ENCODE measurements around the gene RANBP3. TPM values are rescaled to one million over a fixed set of nuclear protein-coding genes. Genes with fewer than 3 reads are reported as not detected.

The RANBP3 gene
- total RNA-seq, 1 experiment from 2014 or later: 62.4 TPM

GRCh38 chr19:5961969-5962945 lies 15.7 kb downstream of the RANBP3 start:
- RAD21 ChIA-PET (ENCODE audit: low non-redundant PET in 1 of 2, low total read pairs in 2 of 2, uncharacterized antibody in 2 of 2, unreplicated experiment in 2 of 2): no interaction called here
- CTCF ChIA-PET: no interaction called here

More at GRCh38 chr19:5961969-5962945, 15.7 kb downstream of the RANBP3 start:
- Histone ChIP-seq H4K20me1 (ENCODE audit: insufficient read depth) (peaks cover 6% of the 10 kb centered on the region; the same call in 1 of the 2 replicates), H3K9ac (ENCODE audit: low read length) (no peak overlapping the region), H3K4me2 (ENCODE audit: low read length) (no peak overlapping the region), H3K36me3 (ENCODE audit: control insufficient read depth in 1 of 2, insufficient read depth in 2 of 2, low read length in 2 of 2) (peaks cover 3% of the 10 kb centered on the region in 2 experiments; a peak in 2 of 4 replicates), H3K27ac (ENCODE audit: low read depth, low read length) (no peak overlapping the region), H3K4me1 (ENCODE audit: control insufficient read depth in 1 of 2, insufficient read depth in 2 of 2, low read length in 2 of 2) (no peaks in the 10 kb centered on the region; a peak in 1 of 4 replicates), H3K79me2 (ENCODE audit: insufficient read depth, low read length) (peaks cover 95% of the 10 kb centered on the region), H3K9me3 (ENCODE audit: control insufficient read depth in 1 of 2, insufficient read depth in 1 of 2, low read depth in 1 of 2, low read length in 2 of 2) (no peaks in the 10 kb centered on the region), H3K4me3 (replicated peaks in 1 of 2; ENCODE audit: low read depth in 1 of 2, low read length in 2 of 2) (no peak overlapping the region), H3K27me3 (ENCODE audit: insufficient read depth, low read length) (no peaks in the 10 kb centered on the region), H2AFZ (ENCODE audit: low read depth, low read length, poor library complexity, severe bottlenecking) (no peak overlapping the region), H3K9me2 (ENCODE audit: insufficient read depth) (no peaks in the 10 kb centered on the region)
- POLR2A ChIA-PET: no interaction called here
- ATAC-seq (no peak), DNase-seq (ENCODE audit: low read depth, low spot score) (no peak)
- BruUV-seq (replicated peaks): no TSS peak
- no peak for TF ChIP-seq TCF7L2 (IDR thresholded peaks at IDR 0.05; ENCODE audit: borderline replicate concordance, extremely low read depth, insufficient read depth, insufficient read length)
- TF ChIP-seq, protein P1, sequence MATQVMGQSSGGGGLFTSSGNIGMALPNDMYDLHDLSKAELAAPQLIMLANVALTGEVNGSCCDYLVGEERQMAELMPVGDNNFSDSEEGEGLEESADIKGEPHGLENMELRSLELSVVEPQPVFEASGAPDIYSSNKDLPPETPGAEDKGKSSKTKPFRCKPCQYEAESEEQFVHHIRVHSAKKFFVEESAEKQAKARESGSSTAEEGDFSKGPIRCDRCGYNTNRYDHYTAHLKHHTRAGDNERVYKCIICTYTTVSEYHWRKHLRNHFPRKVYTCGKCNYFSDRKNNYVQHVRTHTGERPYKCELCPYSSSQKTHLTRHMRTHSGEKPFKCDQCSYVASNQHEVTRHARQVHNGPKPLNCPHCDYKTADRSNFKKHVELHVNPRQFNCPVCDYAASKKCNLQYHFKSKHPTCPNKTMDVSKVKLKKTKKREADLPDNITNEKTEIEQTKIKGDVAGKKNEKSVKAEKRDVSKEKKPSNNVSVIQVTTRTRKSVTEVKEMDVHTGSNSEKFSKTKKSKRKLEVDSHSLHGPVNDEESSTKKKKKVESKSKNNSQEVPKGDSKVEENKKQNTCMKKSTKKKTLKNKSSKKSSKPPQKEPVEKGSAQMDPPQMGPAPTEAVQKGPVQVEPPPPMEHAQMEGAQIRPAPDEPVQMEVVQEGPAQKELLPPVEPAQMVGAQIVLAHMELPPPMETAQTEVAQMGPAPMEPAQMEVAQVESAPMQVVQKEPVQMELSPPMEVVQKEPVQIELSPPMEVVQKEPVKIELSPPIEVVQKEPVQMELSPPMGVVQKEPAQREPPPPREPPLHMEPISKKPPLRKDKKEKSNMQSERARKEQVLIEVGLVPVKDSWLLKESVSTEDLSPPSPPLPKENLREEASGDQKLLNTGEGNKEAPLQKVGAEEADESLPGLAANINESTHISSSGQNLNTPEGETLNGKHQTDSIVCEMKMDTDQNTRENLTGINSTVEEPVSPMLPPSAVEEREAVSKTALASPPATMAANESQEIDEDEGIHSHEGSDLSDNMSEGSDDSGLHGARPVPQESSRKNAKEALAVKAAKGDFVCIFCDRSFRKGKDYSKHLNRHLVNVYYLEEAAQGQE (IDR thresholded peaks at IDR 0.05; ENCODE audit: low read depth): no peak
- no peak for TF ChIP-seq ZBTB33 (IDR thresholded peaks at IDR 0.05; ENCODE audit: extremely low read depth, insufficient replicate concordance, low read length)
- TF ChIP-seq, protein P2, sequence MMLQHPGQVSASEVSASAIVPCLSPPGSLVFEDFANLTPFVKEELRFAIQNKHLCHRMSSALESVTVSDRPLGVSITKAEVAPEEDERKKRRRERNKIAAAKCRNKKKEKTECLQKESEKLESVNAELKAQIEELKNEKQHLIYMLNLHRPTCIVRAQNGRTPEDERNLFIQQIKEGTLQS (IDR thresholded peaks at IDR 0.05): no peak
- TF ChIP-seq ZNF274 (IDR thresholded peaks at IDR 0.05; ENCODE audit: low read depth, low read length): no peak
- no peak for TF ChIP-seq POLR2A (IDR thresholded peaks at IDR 0.05; ENCODE audit: borderline replicate concordance, extremely low read depth, insufficient read depth, insufficient read length)
- no peak for TF ChIP-seq SRF (IDR thresholded peaks at IDR 0.05; ENCODE audit: low read depth)
- TF ChIP-seq ELF1 (IDR thresholded peaks at IDR 0.05; ENCODE audit: borderline replicate concordance, low read depth): no peak
- TF ChIP-seq, protein P3, sequence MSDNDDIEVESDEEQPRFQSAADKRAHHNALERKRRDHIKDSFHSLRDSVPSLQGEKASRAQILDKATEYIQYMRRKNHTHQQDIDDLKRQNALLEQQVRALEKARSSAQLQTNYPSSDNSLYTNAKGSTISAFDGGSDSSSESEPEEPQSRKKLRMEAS (IDR thresholded peaks at IDR 0.05): no peak
- TF ChIP-seq CTCF (IDR thresholded peaks at IDR 0.05 in 2 of 3, conservative IDR thresholded peaks at IDR 0.05 in 1 of 3; ENCODE audit: borderline replicate concordance in 1 of 3, insufficient read depth in 1 of 3, low read depth in 2 of 3, low read length in 2 of 3): no peak
- no peak for TF ChIP-seq SP1 (IDR thresholded peaks at IDR 0.05; ENCODE audit: low read depth)
- TF ChIP-seq JUND (IDR thresholded peaks at IDR 0.05): no peak
- TF ChIP-seq RAD21 (IDR thresholded peaks at IDR 0.05; ENCODE audit: low read depth): no peak
- no peak for TF ChIP-seq CBX3 (IDR thresholded peaks at IDR 0.05; ENCODE audit: low read depth)
- TF ChIP-seq CEBPB (IDR thresholded peaks at IDR 0.05; ENCODE audit: low read depth): no peak
- no peak for TF ChIP-seq EGR1 (IDR thresholded peaks at IDR 0.05; ENCODE audit: low read depth)
- intact Hi-C loops (cut with micrococcal nuclease): no loop called here

Data from HCT116 (cell line).